SK-N-SH treated with all-trans-retinoic acid at 6 μM for 48 hours (cell line): ENCODE data around the gene KCNK4.

Source experiments
- ATAC-seq: fragments of 200-7000 bp; cut with Tn5 transposase; 3 replicates; pipeline ENCODE4 v1.9.1; 2020; ENCODE audit warnings: mild to moderate bottlenecking, moderate library complexity
- ARNTL ChIP-seq: fragments of 450-650 bp; formaldehyde crosslinking; IDR thresholded peaks from 2 replicates; pipeline ENCODE4 v1.5.0; 2020; ENCODE audit warnings: low read depth, mild to moderate bottlenecking, moderate library complexity, borderline replicate concordance
- BACH2 ChIP-seq: fragments of 250-450 bp; sonication (Bioruptor Pico); IDR thresholded peaks from 2 replicates; pipeline ENCODE4 v1.9.0; 2021; ENCODE audit warnings: mild to moderate bottlenecking, borderline replicate concordance
- CSDC2 ChIP-seq: fragments of 250-450 bp; sonication (Bioruptor Pico); IDR thresholded peaks from 2 replicates; pipeline ENCODE4 v1.5.0; 2020; ENCODE audit warnings: mild to moderate bottlenecking, moderate library complexity
- ESRRG ChIP-seq: fragments of 250-450 bp; sonication (Bioruptor Pico); IDR thresholded peaks from 2 replicates; pipeline ENCODE4 v1.6.1; 2021; ENCODE audit warnings: mild to moderate bottlenecking
- ISL1 ChIP-seq: fragments of 250-450 bp; sonication (Bioruptor Pico); IDR thresholded peaks from 2 replicates; pipeline ENCODE4 v2.1.2; 2022; ENCODE audit warnings: mild to moderate bottlenecking, moderate library complexity
- OSR1 ChIP-seq: fragments of 250-450 bp; sonication (Bioruptor Pico); IDR thresholded peaks from 2 replicates; pipeline ENCODE4 v1.8.0; 2022; ENCODE audit warnings: moderate library complexity, mild to moderate bottlenecking, inconsistent platforms
- RARB ChIP-seq: fragments of 250-450 bp; sonication (Bioruptor Pico); IDR thresholded peaks from 2 replicates; pipeline ENCODE4 v1.8.0; 2021; ENCODE audit warnings: mild to moderate bottlenecking, moderate library complexity
- SNAI2 ChIP-seq: fragments of 250-450 bp; sonication (Bioruptor Pico); IDR thresholded peaks from 2 replicates; pipeline ENCODE4 v1.5.0; 2020; ENCODE audit warnings: mild to moderate bottlenecking, moderate library complexity
- TCF4 ChIP-seq: fragments of 250-450 bp; sonication (Bioruptor Pico); IDR thresholded peaks from 2 replicates; pipeline ENCODE4 v1.8.0; 2021; ENCODE audit warnings: mild to moderate bottlenecking, moderate library complexity, borderline replicate concordance
- TOX ChIP-seq: fragments of 250-450 bp; sonication (Bioruptor Pico); IDR thresholded peaks from 2 replicates; pipeline ENCODE4 v1.8.0; 2021; ENCODE audit warnings: mild to moderate bottlenecking, moderate library complexity, borderline replicate concordance
- ZFP3 ChIP-seq: fragments of 250-450 bp; sonication (Bioruptor Pico); IDR thresholded peaks from 2 replicates; pipeline ENCODE4 v1.5.0; 2020; ENCODE audit warnings: mild to moderate bottlenecking, moderate library complexity
- ZFP30 ChIP-seq: fragments of 450-650 bp; formaldehyde crosslinking; IDR thresholded peaks from 2 replicates; pipeline ENCODE4 v1.5.0; 2022; ENCODE audit warnings: mild to moderate bottlenecking, moderate library complexity
- ZNF565 ChIP-seq: fragments of 450-650 bp; formaldehyde crosslinking; conservative IDR thresholded peaks from 2 replicates; pipeline ENCODE4 v1.5.0; 2020; ENCODE audit warnings: low read depth, mild to moderate bottlenecking, moderate library complexity
- ZNF8 ChIP-seq: fragments of 450-650 bp; formaldehyde crosslinking; IDR thresholded peaks from 2 replicates; pipeline ENCODE4 v1.5.0; 2020; ENCODE audit warnings: mild to moderate bottlenecking, moderate library complexity
- TF ChIP-seq, protein P1 (sequence below): fragments of 250-450 bp; sonication (Bioruptor Pico); IDR thresholded peaks from 2 replicates; pipeline ENCODE4 v1.8.0; 2021; ENCODE audit warnings: low read depth, mild to moderate bottlenecking, moderate library complexity, borderline replicate concordance
- TF ChIP-seq, protein P2 (sequence below): fragments of 250-450 bp; sonication (Bioruptor Pico); IDR thresholded peaks from 2 replicates; pipeline ENCODE4 v1.5.0; 2020; ENCODE audit warnings: mild to moderate bottlenecking, moderate library complexity
- TF ChIP-seq, protein P3 (sequence below): fragments of 250-450 bp; sonication (Bioruptor Pico); IDR thresholded peaks from 2 replicates; pipeline ENCODE4 v1.5.1; 2021; ENCODE audit warnings: mild to moderate bottlenecking, moderate library complexity
- TF ChIP-seq, protein P4 (sequence below): fragments of 250-450 bp; sonication (Bioruptor Pico); IDR thresholded peaks from 2 replicates; pipeline ENCODE4 v1.5.1; 2020; ENCODE audit warnings: low read depth, mild to moderate bottlenecking, moderate library complexity

KCNK4 gene

DNA sequence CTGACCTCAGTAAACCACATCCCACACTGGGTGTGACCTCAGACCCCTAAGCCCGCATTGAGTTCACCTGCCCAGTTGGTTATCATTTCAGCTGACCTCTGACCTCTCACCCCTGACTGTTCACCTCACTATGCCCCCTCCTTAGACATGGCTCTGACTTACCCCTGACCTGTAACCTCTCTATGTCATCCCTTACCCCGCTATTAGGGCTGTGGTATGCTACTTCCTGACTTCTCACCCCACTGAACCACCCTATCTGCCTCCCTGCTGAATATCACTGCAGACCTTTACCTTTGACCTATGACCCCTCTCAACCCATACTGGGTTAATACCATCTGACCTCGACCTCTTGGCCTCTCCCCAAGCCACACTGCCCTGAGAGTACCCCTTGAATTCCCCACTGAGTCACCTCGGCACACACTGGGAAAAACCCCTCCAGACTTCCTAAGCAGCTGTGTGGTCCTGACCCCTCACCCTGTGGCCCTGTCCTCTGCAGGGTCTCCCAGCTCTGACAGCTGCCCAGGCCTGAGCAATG lies 31.5 kb upstream of the KCNK4 start:
- no peak for ATAC-seq
- TF ChIP-seq SNAI2 (no peak), RARB (CRISPR knock-in tag) (no peak), ESRRG (CRISPR knock-in tag) (no peak), CSDC2 (CRISPR knock-in tag) (no peak), ISL1 (no peak), ZNF565 (CRISPR knock-in tag) (no peak), ZFP3 (CRISPR knock-in tag) (no peak), ZNF8 (no peak), ARNTL (CRISPR knock-in tag) (no peak), TCF4 (no peak), BACH2 (no peak)
- TF ChIP-seq, protein P1, sequence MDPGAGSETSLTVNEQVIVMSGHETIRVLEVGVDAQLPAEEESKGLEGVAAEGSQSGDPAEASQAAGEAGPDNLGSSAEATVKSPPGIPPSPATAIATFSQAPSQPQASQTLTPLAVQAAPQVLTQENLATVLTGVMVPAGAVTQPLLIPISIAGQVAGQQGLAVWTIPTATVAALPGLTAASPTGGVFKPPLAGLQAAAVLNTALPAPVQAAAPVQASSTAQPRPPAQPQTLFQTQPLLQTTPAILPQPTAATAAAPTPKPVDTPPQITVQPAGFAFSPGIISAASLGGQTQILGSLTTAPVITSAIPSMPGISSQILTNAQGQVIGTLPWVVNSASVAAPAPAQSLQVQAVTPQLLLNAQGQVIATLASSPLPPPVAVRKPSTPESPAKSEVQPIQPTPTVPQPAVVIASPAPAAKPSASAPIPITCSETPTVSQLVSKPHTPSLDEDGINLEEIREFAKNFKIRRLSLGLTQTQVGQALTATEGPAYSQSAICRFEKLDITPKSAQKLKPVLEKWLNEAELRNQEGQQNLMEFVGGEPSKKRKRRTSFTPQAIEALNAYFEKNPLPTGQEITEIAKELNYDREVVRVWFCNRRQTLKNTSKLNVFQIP, result no peak
- TF ChIP-seq, protein P2, sequence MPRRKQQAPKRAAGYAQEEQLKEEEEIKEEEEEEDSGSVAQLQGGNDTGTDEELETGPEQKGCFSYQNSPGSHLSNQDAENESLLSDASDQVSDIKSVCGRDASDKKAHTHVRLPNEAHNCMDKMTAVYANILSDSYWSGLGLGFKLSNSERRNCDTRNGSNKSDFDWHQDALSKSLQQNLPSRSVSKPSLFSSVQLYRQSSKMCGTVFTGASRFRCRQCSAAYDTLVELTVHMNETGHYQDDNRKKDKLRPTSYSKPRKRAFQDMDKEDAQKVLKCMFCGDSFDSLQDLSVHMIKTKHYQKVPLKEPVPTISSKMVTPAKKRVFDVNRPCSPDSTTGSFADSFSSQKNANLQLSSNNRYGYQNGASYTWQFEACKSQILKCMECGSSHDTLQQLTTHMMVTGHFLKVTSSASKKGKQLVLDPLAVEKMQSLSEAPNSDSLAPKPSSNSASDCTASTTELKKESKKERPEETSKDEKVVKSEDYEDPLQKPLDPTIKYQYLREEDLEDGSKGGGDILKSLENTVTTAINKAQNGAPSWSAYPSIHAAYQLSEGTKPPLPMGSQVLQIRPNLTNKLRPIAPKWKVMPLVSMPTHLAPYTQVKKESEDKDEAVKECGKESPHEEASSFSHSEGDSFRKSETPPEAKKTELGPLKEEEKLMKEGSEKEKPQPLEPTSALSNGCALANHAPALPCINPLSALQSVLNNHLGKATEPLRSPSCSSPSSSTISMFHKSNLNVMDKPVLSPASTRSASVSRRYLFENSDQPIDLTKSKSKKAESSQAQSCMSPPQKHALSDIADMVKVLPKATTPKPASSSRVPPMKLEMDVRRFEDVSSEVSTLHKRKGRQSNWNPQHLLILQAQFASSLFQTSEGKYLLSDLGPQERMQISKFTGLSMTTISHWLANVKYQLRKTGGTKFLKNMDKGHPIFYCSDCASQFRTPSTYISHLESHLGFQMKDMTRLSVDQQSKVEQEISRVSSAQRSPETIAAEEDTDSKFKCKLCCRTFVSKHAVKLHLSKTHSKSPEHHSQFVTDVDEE (CRISPR knock-in tag), result no peak

DNA sequence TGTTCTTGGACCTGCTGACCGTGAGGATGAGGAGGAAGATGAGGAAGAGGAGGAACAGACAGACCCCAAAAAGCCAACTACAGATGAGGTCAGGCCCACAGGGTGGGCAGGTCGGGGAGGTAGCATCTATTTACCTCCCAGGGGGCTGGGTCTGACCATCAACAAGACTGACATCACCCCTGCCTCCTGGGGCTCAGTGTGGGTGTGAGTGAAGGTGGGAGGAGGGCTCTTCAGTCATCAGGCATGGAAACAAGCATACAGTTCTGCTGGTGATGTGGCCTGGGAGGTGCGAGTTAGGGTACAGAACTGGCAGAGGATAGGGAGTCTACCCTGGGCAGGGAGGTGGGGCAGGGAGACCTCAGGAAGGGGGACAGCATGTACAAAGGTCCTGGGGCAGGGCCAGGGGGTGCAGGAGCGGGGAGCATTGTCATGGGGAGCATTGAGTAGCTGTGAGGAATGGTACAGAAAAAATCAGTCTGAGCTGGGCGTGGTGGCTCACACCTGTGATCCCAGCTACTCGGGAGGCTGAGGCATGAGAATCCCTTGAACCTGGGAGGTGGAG lies 30.9 kb upstream of the KCNK4 start:
- ATAC-seq, result no peak
- TF ChIP-seq ISL1 (no peak), ARNTL (CRISPR knock-in tag) (no peak), ZFP30 (CRISPR knock-in tag) (no peak), BACH2 (no peak), TOX (CRISPR knock-in tag) (no peak), CSDC2 (CRISPR knock-in tag) (no peak)
- TF ChIP-seq, protein P3, sequence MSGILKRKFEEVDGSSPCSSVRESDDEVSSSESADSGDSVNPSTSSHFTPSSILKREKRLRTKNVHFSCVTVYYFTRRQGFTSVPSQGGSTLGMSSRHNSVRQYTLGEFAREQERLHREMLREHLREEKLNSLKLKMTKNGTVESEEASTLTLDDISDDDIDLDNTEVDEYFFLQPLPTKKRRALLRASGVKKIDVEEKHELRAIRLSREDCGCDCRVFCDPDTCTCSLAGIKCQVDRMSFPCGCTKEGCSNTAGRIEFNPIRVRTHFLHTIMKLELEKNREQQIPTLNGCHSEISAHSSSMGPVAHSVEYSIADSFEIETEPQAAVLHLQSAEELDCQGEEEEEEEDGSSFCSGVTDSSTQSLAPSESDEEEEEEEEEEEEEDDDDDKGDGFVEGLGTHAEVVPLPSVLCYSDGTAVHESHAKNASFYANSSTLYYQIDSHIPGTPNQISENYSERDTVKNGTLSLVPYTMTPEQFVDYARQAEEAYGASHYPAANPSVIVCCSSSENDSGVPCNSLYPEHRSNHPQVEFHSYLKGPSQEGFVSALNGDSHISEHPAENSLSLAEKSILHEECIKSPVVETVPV, result no peak
- TF ChIP-seq, protein P4, sequence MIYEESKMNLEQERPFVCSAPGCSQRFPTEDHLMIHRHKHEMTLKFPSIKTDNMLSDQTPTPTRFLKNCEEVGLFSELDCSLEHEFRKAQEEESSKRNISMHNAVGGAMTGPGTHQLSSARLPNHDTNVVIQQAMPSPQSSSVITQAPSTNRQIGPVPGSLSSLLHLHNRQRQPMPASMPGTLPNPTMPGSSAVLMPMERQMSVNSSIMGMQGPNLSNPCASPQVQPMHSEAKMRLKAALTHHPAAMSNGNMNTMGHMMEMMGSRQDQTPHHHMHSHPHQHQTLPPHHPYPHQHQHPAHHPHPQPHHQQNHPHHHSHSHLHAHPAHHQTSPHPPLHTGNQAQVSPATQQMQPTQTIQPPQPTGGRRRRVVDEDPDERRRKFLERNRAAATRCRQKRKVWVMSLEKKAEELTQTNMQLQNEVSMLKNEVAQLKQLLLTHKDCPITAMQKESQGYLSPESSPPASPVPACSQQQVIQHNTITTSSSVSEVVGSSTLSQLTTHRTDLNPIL (CRISPR knock-in tag), result no peak

DNA sequence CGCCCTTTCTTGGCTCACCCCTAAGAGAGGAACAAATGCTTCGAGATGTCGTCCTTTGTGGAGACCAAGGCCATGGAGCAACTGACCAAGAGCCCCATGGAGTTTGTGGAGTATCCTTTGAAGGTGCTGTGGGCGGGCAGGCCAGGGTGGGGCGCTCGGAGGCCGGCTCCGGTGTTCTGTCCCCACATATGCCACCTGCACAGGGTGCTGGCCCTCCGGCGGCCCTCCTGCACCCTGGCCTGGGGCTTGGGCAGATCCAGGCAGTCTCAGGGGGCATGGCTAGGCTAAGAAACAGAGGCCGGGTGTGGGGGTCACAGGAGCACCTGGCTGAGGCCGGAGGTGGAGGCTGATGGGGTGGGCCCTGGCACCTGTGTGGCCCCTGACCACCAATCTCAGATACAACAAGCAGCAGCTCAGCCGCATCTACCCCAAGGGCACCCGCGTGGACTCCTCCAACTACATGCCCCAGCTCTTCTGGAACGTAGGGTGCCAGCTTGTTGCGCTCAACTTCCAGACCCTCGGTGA lies 29.5 kb upstream of the KCNK4 start:
- ATAC-seq, result no peak
- TF ChIP-seq ZFP30 (CRISPR knock-in tag) (no peak), TOX (CRISPR knock-in tag) (no peak), SNAI2 (no peak), OSR1 (CRISPR knock-in tag) (no peak)
- TF ChIP-seq, protein P1, result no peak
- TF ChIP-seq, protein P4 (CRISPR knock-in tag), result no peak
- TF ChIP-seq, protein P2 (CRISPR knock-in tag), result no peak
- TF ChIP-seq, protein P3, result no peak
